ENCODE measurements around the gene PLPP4.

The PLPP4 gene

DNA sequence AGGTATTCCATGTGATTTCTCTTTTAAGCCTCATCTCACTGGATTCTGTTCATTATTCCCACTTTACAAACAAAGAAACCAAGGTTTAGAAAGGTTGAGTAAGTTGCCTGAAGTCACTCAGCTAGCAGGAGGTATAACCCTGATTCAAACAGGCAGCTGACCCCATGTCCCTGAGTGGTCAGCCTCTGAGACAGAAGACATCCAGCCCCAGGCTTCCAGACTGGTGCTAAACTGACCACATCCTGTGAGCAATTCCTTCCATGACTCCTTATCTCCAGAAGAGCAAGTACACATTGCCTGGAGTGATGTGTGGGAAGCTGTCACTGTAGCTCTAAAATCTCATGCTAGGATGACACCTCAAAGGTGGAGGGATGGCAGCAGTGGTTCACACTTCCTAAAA is 3.7 kb downstream of the PLPP4 start:
- TF ChIP-seq SIN3A (IDR thresholded peaks at IDR 0.05; ENCODE audit: borderline replicate concordance, insufficient read depth, low read length) = no peak
- no peak for TF ChIP-seq FOXP2 (optimal IDR thresholded peaks at IDR 0.05; ENCODE audit: borderline replicate concordance, extremely low read depth, extremely low read length, insufficient read depth)
- TF ChIP-seq, protein P1, sequence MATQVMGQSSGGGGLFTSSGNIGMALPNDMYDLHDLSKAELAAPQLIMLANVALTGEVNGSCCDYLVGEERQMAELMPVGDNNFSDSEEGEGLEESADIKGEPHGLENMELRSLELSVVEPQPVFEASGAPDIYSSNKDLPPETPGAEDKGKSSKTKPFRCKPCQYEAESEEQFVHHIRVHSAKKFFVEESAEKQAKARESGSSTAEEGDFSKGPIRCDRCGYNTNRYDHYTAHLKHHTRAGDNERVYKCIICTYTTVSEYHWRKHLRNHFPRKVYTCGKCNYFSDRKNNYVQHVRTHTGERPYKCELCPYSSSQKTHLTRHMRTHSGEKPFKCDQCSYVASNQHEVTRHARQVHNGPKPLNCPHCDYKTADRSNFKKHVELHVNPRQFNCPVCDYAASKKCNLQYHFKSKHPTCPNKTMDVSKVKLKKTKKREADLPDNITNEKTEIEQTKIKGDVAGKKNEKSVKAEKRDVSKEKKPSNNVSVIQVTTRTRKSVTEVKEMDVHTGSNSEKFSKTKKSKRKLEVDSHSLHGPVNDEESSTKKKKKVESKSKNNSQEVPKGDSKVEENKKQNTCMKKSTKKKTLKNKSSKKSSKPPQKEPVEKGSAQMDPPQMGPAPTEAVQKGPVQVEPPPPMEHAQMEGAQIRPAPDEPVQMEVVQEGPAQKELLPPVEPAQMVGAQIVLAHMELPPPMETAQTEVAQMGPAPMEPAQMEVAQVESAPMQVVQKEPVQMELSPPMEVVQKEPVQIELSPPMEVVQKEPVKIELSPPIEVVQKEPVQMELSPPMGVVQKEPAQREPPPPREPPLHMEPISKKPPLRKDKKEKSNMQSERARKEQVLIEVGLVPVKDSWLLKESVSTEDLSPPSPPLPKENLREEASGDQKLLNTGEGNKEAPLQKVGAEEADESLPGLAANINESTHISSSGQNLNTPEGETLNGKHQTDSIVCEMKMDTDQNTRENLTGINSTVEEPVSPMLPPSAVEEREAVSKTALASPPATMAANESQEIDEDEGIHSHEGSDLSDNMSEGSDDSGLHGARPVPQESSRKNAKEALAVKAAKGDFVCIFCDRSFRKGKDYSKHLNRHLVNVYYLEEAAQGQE (IDR thresholded peaks at IDR 0.05; ENCODE audit: insufficient read depth in 1 of 2, low read depth in 2 of 2, low read length in 2 of 2) = no peak
- TF ChIP-seq TAF1 (IDR thresholded peaks at IDR 0.05; ENCODE audit: borderline replicate concordance, insufficient read depth, low read length) = no peak
- TF ChIP-seq POLR2AphosphoS5 (IDR thresholded peaks at IDR 0.05; ENCODE audit: low read depth, low read length) = no peak

DNA sequence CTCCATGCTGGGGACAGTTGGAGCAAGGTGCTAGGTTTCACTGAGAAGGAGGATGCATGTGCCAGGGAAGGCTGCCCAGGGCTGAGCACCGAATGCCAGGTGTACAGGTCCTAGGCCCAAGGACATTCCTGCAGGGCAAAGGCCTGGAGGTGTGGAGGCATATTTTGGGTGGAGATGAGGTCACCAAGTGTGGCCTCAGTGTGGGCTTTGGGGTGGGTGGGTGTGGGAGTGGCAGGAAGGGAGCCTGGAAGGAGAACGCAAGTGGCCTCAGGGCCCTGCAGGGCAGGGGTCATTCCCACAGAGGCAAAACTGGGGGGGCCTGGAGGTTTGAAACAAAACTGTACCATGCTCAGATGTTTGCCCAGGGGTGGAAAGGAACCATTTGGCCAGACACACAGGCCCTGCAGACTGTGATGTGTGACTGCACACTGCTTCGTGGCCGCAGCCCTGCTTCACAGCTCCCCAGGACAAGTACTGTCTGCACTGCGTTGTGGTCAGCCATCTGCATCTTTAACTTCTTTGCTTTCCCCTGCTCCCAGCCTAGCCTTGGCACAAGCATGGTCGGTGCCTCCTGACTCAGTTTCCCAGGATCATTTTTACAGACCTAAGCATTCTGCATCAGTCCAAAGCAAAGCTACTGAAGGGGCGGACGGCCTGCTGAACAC is 5.1 kb downstream of the PLPP4 start:
- TF ChIP-seq, protein P1 (IDR thresholded peaks at IDR 0.05; ENCODE audit: insufficient read depth in 1 of 2, low read depth in 2 of 2, low read length in 2 of 2) = no peak

DNA sequence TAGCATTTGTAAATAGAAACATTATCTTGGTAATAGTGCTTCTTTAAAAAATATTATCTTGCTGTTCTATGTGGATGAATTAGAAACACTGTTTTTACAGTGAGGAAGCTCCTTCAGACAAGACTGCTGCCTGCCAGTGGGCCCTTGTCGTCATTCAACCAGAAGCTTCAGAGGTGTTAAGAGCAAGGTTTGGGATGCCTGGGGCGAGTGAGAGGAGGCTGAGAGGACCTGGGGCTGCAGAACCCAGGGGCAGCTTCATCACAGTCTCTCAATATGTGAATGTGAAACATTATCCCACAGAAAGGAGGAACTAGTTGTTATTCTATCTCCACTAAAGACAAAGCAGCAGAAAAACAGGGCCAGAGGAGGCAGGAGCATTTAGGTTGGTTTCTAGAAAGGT is 8.1 kb downstream of the PLPP4 start:
- no peak for TF ChIP-seq SIN3A (IDR thresholded peaks at IDR 0.05; ENCODE audit: borderline replicate concordance, insufficient read depth, low read length)
- no peak for TF ChIP-seq TAF1 (IDR thresholded peaks at IDR 0.05; ENCODE audit: borderline replicate concordance, insufficient read depth, low read length)
- TF ChIP-seq, protein P1 (IDR thresholded peaks at IDR 0.05; ENCODE audit: insufficient read depth in 1 of 2, low read depth in 2 of 2, low read length in 2 of 2) = no peak
- no peak for TF ChIP-seq FOXP2 (optimal IDR thresholded peaks at IDR 0.05; ENCODE audit: borderline replicate concordance, extremely low read depth, extremely low read length, insufficient read depth)
- no peak for TF ChIP-seq POLR2AphosphoS5 (IDR thresholded peaks at IDR 0.05; ENCODE audit: low read depth, low read length)

DNA sequence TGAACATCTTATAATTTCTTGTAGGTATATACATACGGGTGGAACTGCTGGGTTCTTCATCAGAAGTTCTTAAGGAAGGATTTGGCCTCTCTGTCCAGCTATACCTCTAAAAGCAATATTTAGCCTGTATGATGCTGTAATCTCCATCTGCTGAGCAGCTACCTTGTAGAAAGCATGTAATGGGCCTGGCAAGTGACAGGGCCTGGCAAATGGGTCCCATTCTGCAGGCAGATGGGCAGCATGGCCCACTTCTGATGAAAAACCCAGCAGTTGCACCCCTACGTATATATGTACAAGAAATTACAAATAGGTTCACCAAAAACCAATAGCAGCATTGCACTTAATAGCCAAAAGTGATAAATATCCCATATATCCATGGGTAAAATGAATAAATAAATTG is 9.0 kb downstream of the PLPP4 start:
- TF ChIP-seq POLR2AphosphoS5 (IDR thresholded peaks at IDR 0.05; ENCODE audit: low read depth, low read length) (no peak), SIN3A (IDR thresholded peaks at IDR 0.05; ENCODE audit: borderline replicate concordance, insufficient read depth, low read length) (no peak), TAF1 (IDR thresholded peaks at IDR 0.05; ENCODE audit: borderline replicate concordance, insufficient read depth, low read length) (no peak), FOXP2 (optimal IDR thresholded peaks at IDR 0.05; ENCODE audit: borderline replicate concordance, extremely low read depth, extremely low read length, insufficient read depth) (no peak)
- TF ChIP-seq, protein P1 (IDR thresholded peaks at IDR 0.05; ENCODE audit: insufficient read depth in 1 of 2, low read depth in 2 of 2, low read length in 2 of 2) = no peak

DNA sequence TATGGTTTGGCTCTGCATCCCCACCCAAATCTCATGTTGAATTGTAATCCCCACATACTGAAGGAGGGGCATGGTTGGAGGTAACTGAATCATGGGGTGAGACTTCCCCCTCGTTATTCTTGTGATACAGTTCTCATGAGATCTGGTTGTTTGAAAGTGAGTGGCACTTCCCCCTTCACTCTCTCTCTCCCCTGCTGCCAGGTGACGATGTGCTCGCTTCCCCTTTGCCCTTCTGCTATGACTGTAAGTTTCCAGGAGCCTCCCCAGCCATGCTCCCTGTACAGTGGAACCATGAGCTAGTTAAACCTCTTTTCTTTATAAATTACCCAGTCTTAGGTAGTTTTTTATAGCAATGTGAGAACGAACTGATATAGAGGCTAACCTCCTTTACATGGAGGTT is 16.6 kb downstream of the PLPP4 start:
- TF ChIP-seq FOXP2 (optimal IDR thresholded peaks at IDR 0.05; ENCODE audit: borderline replicate concordance, extremely low read depth, extremely low read length, insufficient read depth) = no peak

Data from PFSK-1 (cell line).